ENCODE results near the gene SAPCD1.
A peak's percentile ranks its signal among the peaks of the same experiment; 100 is the strongest.

SAPCD1 gene

GRCh38 chr6:31737991-31738979 lies 24.2 kb upstream of the SAPCD1 start:
- peaks cover 27% of the 10 kb centered on the region for H3K79me2 ChIP-seq (ENCODE audit: control insufficient read depth, insufficient read depth, low read length, poor library complexity)
- peak overlapping the region; percentile 68 for H2BK5ac ChIP-seq (ENCODE audit: low read depth, low read length, poor library complexity)
- peak in 1 of 2 donors; percentile 29 for DNase-seq
- peak overlapping the region; percentile 70 for H3K27ac ChIP-seq (ENCODE audit: low read depth, low read length)
- H3K36me3 ChIP-seq (ENCODE audit: control insufficient read depth in 1 of 2, insufficient read depth in 2 of 2, low read length in 2 of 2), result peaks cover 11 to 14% of the 10 kb centered on the region in 2 experiments
- H4K91ac ChIP-seq (ENCODE audit: low read depth, low read length), result peak overlapping the region; percentile 88
- peak overlapping the region; percentile 57 for H3K18ac ChIP-seq (ENCODE audit: low read length)
- H3K9me3 ChIP-seq (ENCODE audit: insufficient read depth, low read depth, low read length), result no peaks in the 10 kb centered on the region
- peak overlapping the region; percentile 70 for H4K8ac ChIP-seq (ENCODE audit: low read depth, low read length)
- peaks cover 30 to 32% of the 10 kb centered on the region in 2 experiments for H3K4me1 ChIP-seq (ENCODE audit: control insufficient read depth in 1 of 2, insufficient read depth in 2 of 2, low read length in 2 of 2)
- H3K4me3 ChIP-seq (ENCODE audit: low read depth, low read length), result no peak overlapping the region
- H3K4ac ChIP-seq (ENCODE audit: low read depth, low read length), result peak overlapping the region; percentile 23
- peak overlapping the region; percentile 59 for H2BK120ac ChIP-seq (ENCODE audit: insufficient read depth, low read length, poor library complexity)
- WGBS (ENCODE audit: extremely low coverage, insufficient coverage, insufficient read length), result no CpG with 5 or more reads among the region's 6 CpGs
- H2AK5ac ChIP-seq (ENCODE audit: low read length), result peak overlapping the region; percentile 76
- H3K79me1 ChIP-seq (ENCODE audit: low read length), result peaks cover 39% of the 10 kb centered on the region
- H2AFZ ChIP-seq (ENCODE audit: insufficient read depth, low read length, poor library complexity), result no peak overlapping the region
- H3K23ac ChIP-seq (ENCODE audit: low read length), result no peak overlapping the region
- H3K9ac ChIP-seq (ENCODE audit: low read length), result no peak overlapping the region
- peak overlapping the region; percentile 72 for H2BK12ac ChIP-seq (ENCODE audit: low read length)
- no peaks in the 10 kb centered on the region for H3K27me3 ChIP-seq (ENCODE audit: insufficient read depth, low read length)
- H3K4me2 ChIP-seq (ENCODE audit: low read length), result peak overlapping the region; percentile 15
- H3K14ac ChIP-seq (ENCODE audit: low read length), result peak overlapping the region; percentile 73
- peak overlapping the region; percentile 10 for H4K12ac ChIP-seq (ENCODE audit: low read depth, low read length)

GRCh38 chr6:31739639-31740396 lies 22.6 kb upstream of the SAPCD1 start, which contains the start of gene MSH5:
MSH5 (plus strand) TSS chr6:31740005; CDS start chr6:31740467, 462 bp downstream.
- peak; percentile 100 for DNase-seq
- Histone ChIP-seq H2BK5ac (ENCODE audit: low read depth, low read length, poor library complexity) (peak within 1 kb of the TSS; percentile 68), H2BK120ac (ENCODE audit: insufficient read depth, low read length, poor library complexity) (peak within 1 kb of the TSS; percentile 77), H4K8ac (ENCODE audit: low read depth, low read length) (peak within 1 kb of the TSS; percentile 98), H4K12ac (ENCODE audit: low read depth, low read length) (peak within 1 kb of the TSS; percentile 96), H3K4ac (ENCODE audit: low read depth, low read length) (peak within 1 kb of the TSS; percentile 60), H3K23ac (ENCODE audit: low read length) (no peak within 1 kb of the TSS), H2AFZ (ENCODE audit: insufficient read depth, low read length, poor library complexity) (peak within 1 kb of the TSS; percentile 87), H3K36me3 (ENCODE audit: control insufficient read depth in 1 of 2, insufficient read depth in 2 of 2, low read length in 2 of 2) (peaks cover 0 to 3% of the 10 kb centered on the region in 2 experiments), H3K27ac (ENCODE audit: low read depth, low read length) (peak within 1 kb of the TSS; percentile 29), H3K27me3 (ENCODE audit: insufficient read depth, low read length) (no peaks in the 10 kb centered on the region), H4K91ac (ENCODE audit: low read depth, low read length) (peak within 1 kb of the TSS; percentile 92), H3K79me2 (ENCODE audit: control insufficient read depth, insufficient read depth, low read length, poor library complexity) (peaks cover 19% of the 10 kb centered on the region), H2AK5ac (ENCODE audit: low read length) (peak within 1 kb of the TSS; percentile 89), H3K79me1 (ENCODE audit: low read length) (peaks cover 34% of the 10 kb centered on the region), H3K4me2 (ENCODE audit: low read length) (peak within 1 kb of the TSS; percentile 62), H3K9ac (ENCODE audit: low read length) (peak within 1 kb of the TSS; percentile 40), H3K18ac (ENCODE audit: low read length) (peak within 1 kb of the TSS; percentile 79), H3K4me3 (ENCODE audit: low read depth, low read length) (peak within 1 kb of the TSS; percentile 76), H3K4me1 (ENCODE audit: control insufficient read depth in 1 of 2, insufficient read depth in 2 of 2, low read length in 2 of 2) (peaks cover 22 to 27% of the 10 kb centered on the region in 2 experiments), H3K9me3 (ENCODE audit: insufficient read depth, low read depth, low read length) (no peaks in the 10 kb centered on the region), H2BK12ac (ENCODE audit: low read length) (peak within 1 kb of the TSS; percentile 75), H3K14ac (ENCODE audit: low read length) (peak within 1 kb of the TSS; percentile 95)
- WGBS (ENCODE audit: extremely low coverage, insufficient coverage, insufficient read length), result no CpG with 5 or more reads among the region's 58 CpGs

DNA sequence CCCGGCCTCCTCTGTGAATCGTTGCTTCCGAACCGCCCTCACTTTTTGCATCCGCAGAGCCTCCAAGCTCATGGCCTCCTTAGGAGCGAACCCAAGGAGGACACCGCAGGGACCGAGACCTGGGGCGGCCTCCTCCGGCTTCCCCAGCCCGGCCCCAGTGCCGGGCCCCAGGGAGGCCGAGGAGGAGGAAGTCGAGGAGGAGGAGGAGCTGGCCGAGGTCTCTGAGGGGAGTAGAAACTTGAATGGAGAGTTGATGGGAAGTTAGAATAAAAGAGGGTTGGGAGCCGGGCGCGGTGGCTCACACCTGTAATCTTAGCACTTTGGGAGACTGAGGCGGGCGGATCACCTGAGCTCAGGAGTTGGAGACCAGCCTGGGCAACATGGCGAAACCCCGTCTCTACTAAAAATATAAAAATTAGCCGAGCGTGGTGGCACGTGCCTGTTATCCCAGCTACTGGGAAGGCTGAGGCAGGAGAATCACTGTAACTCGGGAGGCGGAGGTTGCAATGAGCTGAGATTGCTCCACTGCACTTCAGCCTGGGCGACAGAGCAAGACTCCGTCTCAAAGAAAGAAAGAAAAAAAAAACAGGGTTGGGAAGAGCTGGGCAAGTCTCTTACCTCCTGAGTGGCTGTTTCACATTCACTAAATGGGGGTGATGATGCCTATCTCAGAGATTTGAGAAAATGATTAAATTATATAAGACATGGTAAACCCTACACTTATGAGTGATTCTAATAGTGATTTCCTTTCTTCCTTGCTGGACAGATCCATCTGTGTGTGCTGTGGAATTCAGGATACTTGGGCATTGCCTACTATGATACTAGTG lies 21.8 kb upstream of the SAPCD1 start:
- Histone ChIP-seq H3K27ac (ENCODE audit: low read depth, low read length) (peak overlapping the region; percentile 29), H2AFZ (ENCODE audit: insufficient read depth, low read length, poor library complexity) (peak overlapping the region; percentile 87), H4K12ac (ENCODE audit: low read depth, low read length) (peak overlapping the region; percentile 96), H3K9me3 (ENCODE audit: insufficient read depth, low read depth, low read length) (no peaks in the 10 kb centered on the region), H3K79me1 (ENCODE audit: low read length) (peaks cover 26% of the 10 kb centered on the region), H2BK12ac (ENCODE audit: low read length) (peak overlapping the region; percentile 75), H3K9ac (ENCODE audit: low read length) (peak overlapping the region; percentile 3), H3K4me2 (ENCODE audit: low read length) (peak overlapping the region; percentile 62), H3K4me3 (ENCODE audit: low read depth, low read length) (peak overlapping the region; percentile 76), H2AK5ac (ENCODE audit: low read length) (peak overlapping the region; percentile 89), H3K27me3 (ENCODE audit: insufficient read depth, low read length) (no peaks in the 10 kb centered on the region), H2BK5ac (ENCODE audit: low read depth, low read length, poor library complexity) (peak overlapping the region; percentile 48), H3K4me1 (ENCODE audit: control insufficient read depth in 1 of 2, insufficient read depth in 2 of 2, low read length in 2 of 2) (peaks cover 22 to 27% of the 10 kb centered on the region in 2 experiments), H4K91ac (ENCODE audit: low read depth, low read length) (peak overlapping the region; percentile 92), H3K14ac (ENCODE audit: low read length) (peak overlapping the region; percentile 95), H3K79me2 (ENCODE audit: control insufficient read depth, insufficient read depth, low read length, poor library complexity) (peaks cover 12% of the 10 kb centered on the region), H3K4ac (ENCODE audit: low read depth, low read length) (peak overlapping the region; percentile 60), H4K8ac (ENCODE audit: low read depth, low read length) (peak overlapping the region; percentile 98), H3K23ac (ENCODE audit: low read length) (no peak overlapping the region), H2BK120ac (ENCODE audit: insufficient read depth, low read length, poor library complexity) (peak overlapping the region; percentile 77), H3K18ac (ENCODE audit: low read length) (peak overlapping the region; percentile 79), H3K36me3 (ENCODE audit: control insufficient read depth in 1 of 2, insufficient read depth in 2 of 2, low read length in 2 of 2) (peaks cover 0 to 3% of the 10 kb centered on the region in 2 experiments)
- DNase-seq, result no peak
- WGBS (ENCODE audit: extremely low coverage, insufficient coverage, insufficient read length), result no CpG with 5 or more reads among the region's 29 CpGs

Data from trophoblast cell (in vitro differentiated cells and primary cell).